ENCODE measurements around the gene HVCN1. TPM values are rescaled to one million over a fixed set of nuclear protein-coding genes. Genes with fewer than 3 reads are reported as not detected.

The HVCN1 gene
- total RNA-seq, 1 donor from 2014 or later = 29.2 TPM

DNA sequence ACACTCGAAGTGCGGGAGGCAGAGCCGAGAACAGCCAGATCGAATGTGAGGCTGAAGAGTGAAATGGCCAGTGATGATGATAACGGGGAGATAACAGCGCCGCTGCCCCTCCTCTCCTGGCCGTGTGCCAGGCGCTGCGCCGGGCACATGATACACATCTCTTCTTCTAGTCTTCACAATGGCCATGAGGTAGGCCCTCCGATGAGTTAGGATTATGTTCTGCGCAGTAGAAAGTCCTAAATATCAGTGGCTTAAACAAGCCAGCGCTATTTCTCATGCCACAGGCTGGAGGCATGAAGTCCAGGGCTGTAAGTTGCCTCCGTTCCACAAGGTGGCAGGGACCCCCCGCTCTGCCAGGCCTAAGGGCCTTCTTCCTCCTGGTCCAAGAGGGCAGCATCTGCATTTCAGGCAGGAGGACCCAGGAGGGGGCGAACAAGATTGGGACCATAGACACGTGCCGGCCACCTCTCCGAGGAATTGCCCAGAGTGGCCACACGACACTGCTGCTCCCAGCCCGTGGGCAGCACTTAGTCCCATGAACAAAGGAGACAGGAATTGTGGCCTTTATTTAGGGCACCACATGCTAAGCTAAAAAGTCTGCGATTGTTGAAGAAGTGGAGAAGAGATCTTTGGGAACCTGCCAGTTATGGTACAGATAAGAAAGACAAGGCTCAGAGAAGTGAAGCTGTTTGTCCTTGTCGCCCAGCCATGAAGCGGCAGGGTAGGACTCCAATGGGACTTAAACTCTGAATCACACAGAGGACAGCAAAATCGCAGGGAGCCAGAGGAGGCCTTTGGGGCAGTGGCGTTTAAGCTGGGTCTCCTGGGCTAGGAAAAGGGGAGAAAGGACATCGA, 10.9 kb upstream of the HVCN1 start:
- H3K4me1 ChIP-seq = peaks cover 18% of the 10 kb centered on the region
- no peak overlapping the region for H3K4me3 ChIP-seq
- DNase-seq = no peak
- H3K27ac ChIP-seq = no peak overlapping the region
- no peaks in the 10 kb centered on the region for H3K9me3 ChIP-seq
- no peak for ATAC-seq
- H3K27me3 ChIP-seq (ENCODE audit: low read depth) = no peaks in the 10 kb centered on the region
- TF ChIP-seq, protein P1, sequence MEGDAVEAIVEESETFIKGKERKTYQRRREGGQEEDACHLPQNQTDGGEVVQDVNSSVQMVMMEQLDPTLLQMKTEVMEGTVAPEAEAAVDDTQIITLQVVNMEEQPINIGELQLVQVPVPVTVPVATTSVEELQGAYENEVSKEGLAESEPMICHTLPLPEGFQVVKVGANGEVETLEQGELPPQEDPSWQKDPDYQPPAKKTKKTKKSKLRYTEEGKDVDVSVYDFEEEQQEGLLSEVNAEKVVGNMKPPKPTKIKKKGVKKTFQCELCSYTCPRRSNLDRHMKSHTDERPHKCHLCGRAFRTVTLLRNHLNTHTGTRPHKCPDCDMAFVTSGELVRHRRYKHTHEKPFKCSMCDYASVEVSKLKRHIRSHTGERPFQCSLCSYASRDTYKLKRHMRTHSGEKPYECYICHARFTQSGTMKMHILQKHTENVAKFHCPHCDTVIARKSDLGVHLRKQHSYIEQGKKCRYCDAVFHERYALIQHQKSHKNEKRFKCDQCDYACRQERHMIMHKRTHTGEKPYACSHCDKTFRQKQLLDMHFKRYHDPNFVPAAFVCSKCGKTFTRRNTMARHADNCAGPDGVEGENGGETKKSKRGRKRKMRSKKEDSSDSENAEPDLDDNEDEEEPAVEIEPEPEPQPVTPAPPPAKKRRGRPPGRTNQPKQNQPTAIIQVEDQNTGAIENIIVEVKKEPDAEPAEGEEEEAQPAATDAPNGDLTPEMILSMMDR (IDR thresholded peaks at IDR 0.05) = no peak
- no peaks in the 10 kb centered on the region for H3K36me3 ChIP-seq
- intact Hi-C loops (cut with DNase I) = no loop called here

DNA sequence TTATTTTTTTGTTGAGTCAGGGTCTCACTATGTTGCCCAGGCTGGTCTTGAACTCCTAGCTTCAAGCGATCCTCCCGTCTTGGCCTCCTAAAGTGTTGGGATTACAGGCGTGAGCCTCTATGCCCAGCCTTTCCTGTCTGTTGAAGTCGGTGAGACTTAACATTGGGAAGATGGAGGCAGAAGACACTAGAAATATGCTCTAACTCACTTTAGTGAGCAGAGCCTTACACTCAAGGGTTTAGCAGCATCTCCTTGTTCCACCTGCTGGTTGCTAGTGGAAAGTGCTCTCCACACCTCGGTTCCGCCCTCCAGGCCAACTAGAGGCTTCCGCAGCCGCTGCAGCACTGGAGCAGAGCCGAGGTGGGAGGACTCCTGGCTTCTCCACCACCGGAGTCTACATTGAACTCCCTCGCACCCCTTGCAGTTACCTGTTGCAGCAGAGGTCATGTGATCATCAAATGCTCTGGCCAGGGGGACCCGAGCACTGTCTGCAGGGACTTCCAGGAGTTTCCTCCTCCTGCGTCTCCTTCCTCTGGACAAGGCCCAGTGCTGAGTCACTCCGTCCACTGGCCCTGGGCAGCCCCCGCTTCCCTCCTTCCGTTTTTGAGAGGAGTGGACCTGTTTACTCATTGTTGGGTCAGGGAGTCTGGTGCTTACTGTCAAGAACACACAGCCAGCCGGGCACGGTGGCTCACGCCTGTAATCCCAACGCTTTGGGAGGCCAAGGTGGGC, 9.4 kb upstream of the HVCN1 start:
- TF ChIP-seq, protein P1 (IDR thresholded peaks at IDR 0.05) = peak; percentile 67
- Histone ChIP-seq H3K27ac (no peak overlapping the region), H3K9me3 (no peaks in the 10 kb centered on the region), H3K27me3 (ENCODE audit: low read depth) (no peaks in the 10 kb centered on the region), H3K4me3 (peak overlapping the region; percentile 37), H3K36me3 (no peaks in the 10 kb centered on the region), H3K4me1 (peaks cover 18% of the 10 kb centered on the region)
- intact Hi-C loops (cut with DNase I) = no loop called here
- DNase-seq (peak; percentile 83), ATAC-seq (peak; percentile 90 to 93)

DNA sequence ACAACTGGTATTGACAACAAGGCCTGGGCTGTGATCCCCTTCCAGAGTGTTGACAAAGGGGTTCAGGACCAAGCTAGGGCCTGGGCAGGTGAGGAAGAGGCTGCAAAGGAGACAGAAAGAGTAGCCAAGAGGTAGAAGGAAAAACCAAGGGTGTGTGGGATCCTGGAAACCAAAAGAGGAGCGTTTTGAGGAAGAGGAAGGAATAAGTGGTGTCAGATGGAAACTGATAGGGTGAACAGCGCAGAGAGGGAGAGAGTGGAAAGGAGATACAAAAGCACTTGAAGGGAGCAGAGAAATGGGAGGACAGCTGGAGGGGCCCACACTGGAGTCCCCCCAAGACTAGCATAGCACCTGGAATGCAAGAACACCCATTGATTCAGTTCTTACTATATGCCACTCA, 8.3 kb upstream of the HVCN1 start:
- ATAC-seq (no peak), DNase-seq (no peak)
- TF ChIP-seq, protein P1 (IDR thresholded peaks at IDR 0.05) = no peak
- no peak overlapping the region for H3K4me3 ChIP-seq
- H3K27ac ChIP-seq = no peak overlapping the region
- H3K27me3 ChIP-seq (ENCODE audit: low read depth) = no peaks in the 10 kb centered on the region
- no peaks in the 10 kb centered on the region for H3K36me3 ChIP-seq
- H3K4me1 ChIP-seq = peaks cover 18% of the 10 kb centered on the region
- no peaks in the 10 kb centered on the region for H3K9me3 ChIP-seq
- intact Hi-C loops (cut with DNase I) = no loop called here

DNA sequence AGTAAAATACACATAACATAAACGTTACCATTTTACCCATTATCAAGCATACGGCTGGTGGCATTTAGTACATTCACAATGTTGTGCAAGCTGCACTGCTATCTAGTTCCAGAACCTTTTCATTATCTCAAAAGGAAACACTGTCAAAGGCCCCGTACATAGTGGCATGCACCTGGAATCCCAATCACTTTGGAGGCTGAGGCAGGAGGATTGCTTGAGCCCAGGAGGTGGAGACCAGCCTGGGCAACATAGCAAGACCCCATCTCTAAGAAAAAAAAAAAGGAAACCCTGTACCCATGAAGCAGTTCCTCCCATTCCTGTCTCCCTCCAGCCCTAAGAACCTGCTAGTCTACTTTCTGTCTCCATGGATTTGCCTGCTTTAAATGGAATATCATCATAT, 7.4 kb upstream of the HVCN1 start:
- intact Hi-C loops (cut with DNase I) = no loop called here
- Histone ChIP-seq H3K4me3 (no peak overlapping the region), H3K36me3 (no peaks in the 10 kb centered on the region), H3K4me1 (peaks cover 18% of the 10 kb centered on the region), H3K27me3 (ENCODE audit: low read depth) (no peaks in the 10 kb centered on the region), H3K27ac (no peak overlapping the region), H3K9me3 (no peaks in the 10 kb centered on the region)
- TF ChIP-seq, protein P1 (IDR thresholded peaks at IDR 0.05) = no peak
- ATAC-seq (no peak), DNase-seq (no peak)

DNA sequence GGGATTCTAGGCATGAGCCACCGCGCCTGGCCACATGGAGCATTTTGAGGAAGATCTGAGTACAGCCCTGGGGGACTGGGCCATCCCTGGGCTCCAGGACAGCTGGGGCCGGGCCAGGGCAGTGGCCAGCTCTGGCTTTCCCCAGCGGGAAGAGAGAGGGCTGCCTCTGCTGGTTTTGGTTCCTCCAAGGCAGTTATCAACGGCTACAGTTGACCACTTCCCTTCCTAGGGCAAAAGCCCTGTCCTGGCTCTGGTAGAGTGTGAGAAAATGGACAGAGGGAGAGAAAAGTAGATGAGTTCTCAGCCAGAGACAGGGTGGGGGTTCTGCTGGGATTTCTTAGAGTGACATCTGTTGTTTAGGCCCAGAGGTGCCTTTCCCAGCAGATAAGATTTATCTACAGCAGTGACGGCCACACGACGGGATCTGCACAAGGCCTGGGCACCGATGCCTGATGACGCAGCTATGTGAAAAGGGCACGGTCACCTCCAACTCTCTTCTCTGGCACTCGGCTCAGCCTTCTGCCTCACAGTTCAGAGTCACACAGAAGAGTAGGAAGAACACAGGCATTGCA, 5.5 kb upstream of the HVCN1 start:
- intact Hi-C loops (cut with DNase I) = no loop called here
- DNase-seq (peak; percentile 75), ATAC-seq (peak; percentile 53 to 73)
- peak overlapping the region; percentile 69 for H3K27ac ChIP-seq
- no peak overlapping the region for H3K4me3 ChIP-seq
- TF ChIP-seq, protein P1 (IDR thresholded peaks at IDR 0.05) = no peak
- H3K4me1 ChIP-seq = peaks cover 28% of the 10 kb centered on the region
- H3K9me3 ChIP-seq = no peaks in the 10 kb centered on the region
- no peaks in the 10 kb centered on the region for H3K27me3 ChIP-seq (ENCODE audit: low read depth)
- no peaks in the 10 kb centered on the region for H3K36me3 ChIP-seq
